HL-60/S4 treated with phorbol 12-myristate 13-acetate at 8.2 ng/mL for 4 days and 3 days (cell line): ENCODE data around the gene ZNF322.

Source experiments
- in situ Hi-C: fragments of 300-500 bp; cut with MboI; formaldehyde crosslinking; loops from 2 replicates; pipeline ENCODE4 v1.15.0; 2022; ENCODE audit warnings: low sequenced_read_pairs

Gene ZNF322

GRCh38 chr6:26593278-26594130, 66.0 kb downstream of the ZNF322 start:
- in situ Hi-C loops: no loop called here

DNA sequence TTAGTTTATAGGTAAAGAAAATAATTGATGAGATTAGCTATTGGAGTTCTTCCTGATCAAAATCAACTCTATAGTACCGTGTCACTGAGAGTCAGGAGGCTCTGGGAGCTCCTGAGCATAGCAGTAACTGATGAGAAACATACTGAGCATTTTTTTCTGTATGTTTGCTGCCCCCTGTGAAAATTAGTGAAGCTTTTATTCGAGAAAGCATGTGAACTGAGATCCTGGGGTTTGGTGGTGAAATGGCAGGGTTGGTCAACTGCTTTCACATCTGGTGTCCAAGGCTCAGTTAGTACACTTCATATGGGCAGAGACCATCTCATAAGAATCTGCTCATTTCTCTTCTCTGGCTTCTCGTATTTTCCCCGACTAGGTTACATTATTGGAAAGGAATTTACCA, 66.9 kb downstream of the ZNF322 start:
- in situ Hi-C loops: no loop called here

GRCh38 chr6:26588965-26589364, 70.6 kb downstream of the ZNF322 start:
- in situ Hi-C loops: no loop called here
